Left ventricle myocardium superior (tissue), 1 donor: ENCODE measurements around the gene TCP11L1. TPM values are rescaled to one million over a fixed set of nuclear protein-coding genes. Genes with fewer than 3 reads are reported as not detected.
"Not testable (repeated sequence)": the region's sequence is repeated elsewhere in the genome, so short reads cannot be mapped to it uniquely, and the experiment has no call there.

Source experiments
- ATAC-seq: fragments of 200-7000 bp; cut with Tn5 transposase; one replicate; pipeline ENCODE4 v1.9.1; 2020; ENCODE audit warnings: mild to moderate bottlenecking, moderate library complexity
- DNase-seq: peaks from one replicate; pipeline ENCODE4 v3.0.0-alpha.2; 2020
- intact Hi-C: fragments of 100-400 bp; cut with micrococcal nuclease; formaldehyde crosslinking; loops from one replicate; pipeline ENCODE4 v1.11.0; 2022
- total RNA-seq: library from RNA; stranded (reverse); fragmentation: NEBNext Ultra II Directional; extraction: Animal tissue kit (Norgen Biotek cat#: 25700); gene quantifications from one replicate; pipeline ENCODE4 v1.2.1, GENCODE V29; 2021
- donor health status: DM: no; HTN: yes; CAD: no; lungs with severe emphysema.

Gene TCP11L1
- total RNA-seq, 1 donor from 2014 or later: 6.5 TPM

DNA sequence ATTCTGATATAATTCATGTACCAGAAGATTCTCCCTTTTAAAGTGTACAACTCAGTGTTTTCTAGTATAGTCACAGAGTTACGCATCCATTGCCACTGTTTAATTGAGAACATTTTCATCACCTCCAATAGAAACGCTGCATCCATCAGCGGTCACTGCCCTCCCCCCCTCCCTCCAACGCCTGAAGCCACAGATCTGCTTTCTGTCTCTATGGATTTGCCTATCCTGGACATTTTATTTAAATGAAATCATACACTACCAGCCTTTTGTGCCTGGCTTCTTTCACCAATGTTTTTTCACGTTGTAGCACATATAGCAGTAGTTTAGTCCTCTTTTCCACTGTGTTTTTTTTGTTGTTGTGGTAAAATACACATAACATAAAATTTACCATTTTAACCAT lies 22.8 kb downstream of the TCP11L1 start:
- no peak for DNase-seq
- ATAC-seq: no peak
- intact Hi-C loops: loop anchor here (10.0 kb wide), 1 partner anchor 97 kb away; no protein-coding TSS in a partner anchor

DNA sequence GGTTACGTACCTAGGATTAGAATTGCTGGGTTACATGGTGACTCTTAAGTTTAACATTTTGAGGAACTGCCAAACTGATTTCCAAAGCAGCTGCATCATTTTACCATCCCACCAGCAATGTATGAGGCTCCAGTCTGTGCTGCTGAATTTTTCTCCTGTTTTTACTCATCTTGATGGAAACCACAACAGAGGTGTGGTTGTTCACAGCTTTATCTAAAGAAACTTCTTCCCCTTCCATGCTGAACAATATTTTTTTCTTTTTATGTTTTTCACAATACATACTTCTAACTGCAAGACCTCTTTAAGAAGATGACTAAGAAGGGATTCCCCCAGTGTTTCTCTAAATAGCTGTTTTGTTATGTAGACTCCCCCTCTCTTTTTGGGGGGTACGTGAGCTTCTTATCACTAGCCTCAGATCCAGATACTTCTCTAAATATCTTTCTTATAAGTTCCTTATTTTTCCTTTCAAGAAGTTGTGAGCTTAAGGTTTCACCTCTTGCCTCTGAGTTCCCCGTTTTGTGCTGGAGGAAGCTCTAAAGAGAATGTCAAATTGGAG lies 24.0 kb downstream of the TCP11L1 start:
- DNase-seq (no peak), ATAC-seq (no peak)
- intact Hi-C loops: loop anchor here (10.0 kb wide), 1 partner anchor 99 kb away; no protein-coding TSS in a partner anchor

DNA sequence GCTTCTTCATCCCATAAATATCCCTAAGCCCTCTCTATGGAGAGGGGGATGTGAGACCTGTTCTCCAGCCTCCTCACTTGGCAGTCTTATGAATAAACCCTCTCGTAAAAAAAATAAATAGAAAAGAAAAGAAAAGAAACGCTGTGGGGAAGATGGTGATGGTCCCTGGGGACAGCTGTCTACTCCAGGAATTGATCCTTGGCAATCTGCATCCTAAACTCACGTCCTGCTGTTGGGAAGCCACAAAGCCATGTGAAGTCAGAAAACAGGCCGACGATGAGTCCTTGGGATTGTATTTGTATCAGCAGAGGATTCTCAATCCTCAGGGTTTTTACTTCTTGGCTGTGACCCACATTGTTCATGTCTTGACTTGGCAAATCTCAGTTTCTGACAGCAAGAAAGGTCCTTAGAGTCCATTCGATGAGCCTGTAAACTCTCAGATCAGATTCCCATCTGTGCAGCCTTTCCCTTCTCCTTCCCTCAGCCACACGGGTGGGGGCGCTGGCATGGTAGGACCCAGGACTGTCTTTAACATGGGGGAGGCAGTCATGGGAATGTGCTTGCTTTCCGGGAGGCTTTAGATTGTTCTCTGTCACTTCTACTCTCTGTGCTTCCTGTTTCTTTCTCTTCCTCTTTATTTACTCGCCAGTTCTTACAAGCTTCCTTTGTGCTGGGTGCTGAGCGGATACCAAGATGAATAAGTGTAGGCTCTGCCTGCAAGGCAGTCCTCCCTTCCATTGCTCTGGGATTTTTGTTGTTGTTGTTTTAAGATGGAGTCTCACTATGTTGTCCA lies 24.9 kb downstream of the TCP11L1 start:
- intact Hi-C loops: loop anchor here (10.0 kb wide), 1 partner anchor 99 kb away; no protein-coding TSS in a partner anchor
- DNase-seq: no peak
- ATAC-seq: peak; percentile 50

DNA sequence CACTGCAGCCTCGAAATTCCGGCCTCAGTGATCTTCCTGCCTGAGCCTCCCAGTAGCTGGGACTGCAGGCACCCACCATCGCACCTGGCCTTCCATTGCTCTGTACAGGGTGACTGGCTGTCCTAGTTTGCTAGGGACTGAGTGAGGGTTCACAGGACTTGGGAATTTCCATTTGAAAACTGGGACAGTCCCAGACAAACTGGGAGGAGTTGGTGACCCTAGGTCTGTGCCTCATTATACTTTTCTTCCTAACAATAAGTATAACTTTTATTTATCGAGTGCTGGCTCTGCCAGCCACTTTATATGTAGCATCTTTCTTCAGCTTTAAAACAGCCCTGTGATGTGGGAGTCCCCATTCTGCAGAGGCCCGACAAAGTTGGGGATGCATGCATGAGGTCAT lies 25.5 kb downstream of the TCP11L1 start:
- no peak for ATAC-seq
- DNase-seq: no peak
- intact Hi-C loops: loop anchor here (10.0 kb wide), 1 partner anchor 100 kb away; no protein-coding TSS in a partner anchor

- DNase-seq (peak; percentile 77), ATAC-seq (peak; percentile 87)
- intact Hi-C loops: loop anchor here (10.0 kb wide), 1 partner anchor 101 kb away; no protein-coding TSS in a partner anchor
Observed at GRCh38 chr11:33065445-33066178, 26.2 kb downstream of the TCP11L1 start.

DNA sequence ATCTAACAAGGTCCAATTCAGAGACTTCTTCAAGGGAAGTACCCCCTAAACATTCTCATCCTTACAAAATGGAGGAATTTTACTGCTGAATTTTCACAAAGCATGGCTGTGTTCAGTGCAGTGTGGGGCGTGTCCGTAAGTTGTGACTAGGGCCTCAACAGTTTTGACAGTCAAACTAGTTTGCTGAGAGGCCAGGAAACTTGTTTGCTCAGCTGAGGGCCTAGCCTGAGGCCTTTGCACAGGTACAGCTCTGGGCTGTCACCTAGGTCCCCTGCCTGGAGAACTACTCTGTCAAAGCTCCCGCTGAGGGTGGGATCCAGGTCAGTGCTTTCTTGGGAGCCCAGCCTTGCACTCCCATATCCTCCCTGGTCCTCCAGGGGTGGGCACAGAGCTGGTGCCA lies 27.9 kb downstream of the TCP11L1 start:
- DNase-seq (no peak), ATAC-seq (no peak)
- intact Hi-C loops: loop anchor here (10.0 kb wide), 1 partner anchor 102 kb away; no protein-coding TSS in a partner anchor

- ATAC-seq (no peak), DNase-seq (no peak)
- intact Hi-C loops: loop anchor here (10.0 kb wide), 1 partner anchor 104 kb away; no protein-coding TSS in a partner anchor
Observed at GRCh38 chr11:33068611-33069340, 29.4 kb downstream of the TCP11L1 start.

DNA sequence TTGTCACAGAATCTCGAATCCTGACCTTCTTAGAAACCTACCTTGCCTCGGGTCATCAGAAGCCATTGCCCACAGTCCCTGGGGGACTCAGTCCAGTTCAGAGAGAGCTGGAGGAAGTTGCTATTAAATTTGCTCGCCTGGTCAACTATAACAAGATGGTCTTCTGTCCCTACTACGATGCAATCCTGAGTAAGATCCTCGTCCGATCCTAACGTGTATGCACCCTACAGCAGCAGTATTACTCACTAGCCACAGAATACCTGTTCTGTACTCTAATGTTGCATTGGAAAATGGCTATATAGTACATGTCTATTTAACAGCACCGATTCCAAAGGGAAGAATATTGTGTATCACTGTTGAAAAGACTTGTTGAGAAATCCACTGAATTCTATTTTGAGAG lies 33.1 kb downstream of the TCP11L1 start:
- ATAC-seq: no peak
- intact Hi-C loops: no loop called here
- DNase-seq: no peak

- DNase-seq (no peak), ATAC-seq (no peak)
- intact Hi-C loops: no loop called here
Observed at GRCh38 chr11:33083918-33084317, 44.5 kb downstream of the TCP11L1 start.

- no peak for DNase-seq
- intact Hi-C loops: no loop called here
- no peak for ATAC-seq
Observed at GRCh38 chr11:33086017-33086416, 46.6 kb downstream of the TCP11L1 start.

DNA sequence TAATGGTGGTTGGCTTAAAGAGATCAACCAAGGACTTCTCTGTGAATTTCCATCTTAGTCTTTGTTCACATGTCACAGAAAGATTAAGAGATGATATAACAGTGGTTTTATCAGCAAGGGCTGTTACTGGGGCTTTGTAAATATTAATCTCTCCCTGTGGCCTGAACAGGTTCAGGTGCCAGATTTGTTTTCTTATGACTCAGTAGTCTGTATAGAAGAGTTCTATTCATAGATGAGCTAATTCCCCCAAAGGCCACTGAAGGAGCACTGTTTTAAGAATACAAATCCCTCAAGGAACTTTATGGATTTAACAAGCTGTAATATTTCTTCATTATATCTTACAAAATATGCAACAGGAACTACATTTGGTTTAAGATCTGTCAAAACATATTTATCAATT lies 50.4 kb downstream of the TCP11L1 start:
- ATAC-seq (no peak), DNase-seq (no peak)
- intact Hi-C loops: no loop called here

DNA sequence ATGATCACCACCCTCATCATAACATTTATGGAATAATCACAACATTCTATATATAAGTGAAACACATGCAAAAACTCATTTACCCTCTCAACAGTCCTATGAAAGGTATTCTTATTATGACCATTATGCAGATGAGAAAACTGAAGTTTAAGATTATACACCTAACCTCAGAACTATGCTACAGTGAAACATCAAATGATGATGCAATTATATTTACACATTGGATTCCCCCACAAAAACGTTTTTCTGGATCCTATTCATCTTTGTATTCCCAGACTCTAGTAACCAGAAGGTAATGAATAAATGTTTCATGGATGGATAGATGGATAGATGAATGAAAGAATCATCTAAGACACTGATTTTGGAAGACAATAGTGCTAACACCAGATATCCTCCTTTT lies 54.8 kb downstream of the TCP11L1 start:
- DNase-seq (no peak), ATAC-seq (no peak)
- intact Hi-C loops: no loop called here

- DNase-seq: no peak
- ATAC-seq: no peak
- intact Hi-C loops: no loop called here
Observed at GRCh38 chr11:33103836-33104235, 64.5 kb downstream of the TCP11L1 start.

- ATAC-seq: no peak
- no peak for DNase-seq
- intact Hi-C loops: no loop called here
Observed at GRCh38 chr11:33109294-33109895, 70.0 kb downstream of the TCP11L1 start.

- DNase-seq (no peak), ATAC-seq (peak; percentile 84)
- intact Hi-C loops: no loop called here
Observed at GRCh38 chr11:33110083-33110482, 70.7 kb downstream of the TCP11L1 start.

- intact Hi-C loops: no loop called here
- ATAC-seq (no peak), DNase-seq (no peak)
Observed at GRCh38 chr11:33116535-33116934, 77.2 kb downstream of the TCP11L1 start.

GRCh38 chr11:33122696-33123095 lies 83.3 kb downstream of the TCP11L1 start:
- ATAC-seq, intact Hi-C loops, DNase-seq: not testable (repeated sequence)
